Natural killer cell (primary cell): ENCODE data around the gene METTL9. TPM values are rescaled to one million over a fixed set of nuclear protein-coding genes. Genes with fewer than 3 reads are reported as not detected.

Experiments
- ATAC-seq, 3 donors: fragments of 150-1000 bp in 2 of 3; fragments of 200-7000 bp in 1 of 3; cut with Tn5 transposase; 1 replicate in 1 of 3; 2 replicates in 2 of 3; pipeline ENCODE4 v1.10.0; 2021; ENCODE audit warnings: mild to moderate bottlenecking in 2 of 3, moderate library complexity in 2 of 3
- DNase-seq, 2 donors: peaks; one replicate each; pipeline versions ENCODE4 v3.0.0 to v3.0.0-alpha.2; 2013 to 2021; ENCODE audit warnings: mixed read lengths in 1 of 2
- H3K27ac ChIP-seq: one replicate; pipeline ENCODE4 v1.5.1; 2013; ENCODE audit warnings: mild to moderate bottlenecking, low read length
- H3K27me3 ChIP-seq: one replicate; pipeline ENCODE4 v1.6.1; 2013; ENCODE audit warnings: low read length; ENCODE audit not compliant: control insufficient read depth, insufficient read depth
- H3K36me3 ChIP-seq: one replicate; pipeline ENCODE4 v1.6.1; 2013; ENCODE audit warnings: low read length; ENCODE audit not compliant: control insufficient read depth, insufficient read depth
- H3K4me1 ChIP-seq: one replicate; pipeline ENCODE4 v1.6.1; 2013; ENCODE audit warnings: low read length; ENCODE audit not compliant: control insufficient read depth, insufficient read depth
- H3K4me3 ChIP-seq: one replicate; pipeline ENCODE4 v1.5.1; 2013; ENCODE audit warnings: low read length
- H3K9me3 ChIP-seq: one replicate; pipeline ENCODE4 v1.6.1; 2013; ENCODE audit warnings: low read length; ENCODE audit not compliant: control insufficient read depth, insufficient read depth
- H3K27ac Mint-ChIP-seq, 2 donors: one replicate each; pipeline ENCODE4 v1.8.0; 2022; ENCODE audit warnings: mild to moderate bottlenecking in 2 of 2, mixed read lengths in 2 of 2, moderate library complexity in 1 of 2
- H3K27me3 Mint-ChIP-seq, 2 donors: one replicate each; pipeline ENCODE4 v1.8.0; 2022; ENCODE audit warnings: low read depth in 2 of 2, mixed read lengths in 2 of 2
- H3K36me3 Mint-ChIP-seq: one replicate; pipeline ENCODE4 v1.8.0; 2022; ENCODE audit warnings: mixed read lengths
- H3K4me1 Mint-ChIP-seq, 2 donors: one replicate each; pipeline ENCODE4 v1.8.0; 2022; ENCODE audit warnings: mixed read lengths in 2 of 2
- H3K4me3 Mint-ChIP-seq: one replicate; pipeline ENCODE4 v1.8.0; 2022; ENCODE audit warnings: mild to moderate bottlenecking, moderate library complexity, mixed read lengths
- H3K9me3 Mint-ChIP-seq, 2 donors: one replicate each; pipeline ENCODE4 v1.8.0; 2022; ENCODE audit warnings: mixed read lengths in 2 of 2
- CTCF ChIP-seq: fragments of 200-600 bp; IDR thresholded peaks from one replicate; pipeline ENCODE4 v1.8.0; 2022; ENCODE audit warnings: antibody characterized with exemption
- WGBS: methylation state at CpG from one replicate; pipeline ENCODE4 v1.1.7; 2013; ENCODE audit warnings: missing lambda C conversion rate; ENCODE audit not compliant: insufficient coverage; 5-methylcytosine and 5-hydroxymethylcytosine counted together
- intact Hi-C: fragments of 100-400 bp; cut with micrococcal nuclease; formaldehyde crosslinking; loops from one replicate; pipeline ENCODE4 v1.14.2; 2022
- total RNA-seq, 4 donors: library from RNA; stranded (reverse); fragments of 120-200 nt in 1 of 4; gene quantifications; one replicate each; pipeline versions ENCODE4 v1.2.3 to v1.2.4, GENCODE V29; 2013 to 2022

The METTL9 gene
- total RNA-seq, 3 donors from 2014 or later (not counting 1 experiment from before 2014, with no cell fraction given) = 73.1 to 110 (median 85.1) TPM

GRCh38 chr16:21618281-21618680, 18.9 kb downstream of the METTL9 start:
- no peaks in the 10 kb centered on the region for H3K9me3 Mint-ChIP-seq
- H3K4me3 Mint-ChIP-seq = no peak overlapping the region
- no peak overlapping the region for H3K4me3 ChIP-seq
- WGBS = 90% methylated on average over 4 of the region's 5 CpGs
- no peaks in the 10 kb centered on the region for H3K36me3 Mint-ChIP-seq
- H3K36me3 ChIP-seq = no peaks in the 10 kb centered on the region
- no peaks in the 10 kb centered on the region for H3K9me3 ChIP-seq
- H3K27ac Mint-ChIP-seq = no peak overlapping the region
- peaks cover 10% of the 10 kb centered on the region for H3K4me1 ChIP-seq
- ATAC-seq = no peak
- intact Hi-C loops = no loop called here
- peaks cover 30 to 36% of the 10 kb centered on the region in 2 donors for H3K4me1 Mint-ChIP-seq
- no peaks in the 10 kb centered on the region for H3K27me3 ChIP-seq
- DNase-seq = no peak
- no peak for TF ChIP-seq CTCF
- H3K27me3 Mint-ChIP-seq = no peaks in the 10 kb centered on the region
- no peak overlapping the region for H3K27ac ChIP-seq

- Histone ChIP-seq H3K27me3 (no peaks in the 10 kb centered on the region), H3K4me3 (no peak overlapping the region), H3K36me3 (peaks cover 2% of the 10 kb centered on the region), H3K9me3 (no peaks in the 10 kb centered on the region), H3K27ac (no peak overlapping the region), H3K4me1 (peaks cover 10% of the 10 kb centered on the region)
- Mint-ChIP-seq H3K4me1 (peaks cover 22 to 29% of the 10 kb centered on the region in 2 donors), H3K27me3 (no peaks in the 10 kb centered on the region), H3K36me3 (no peaks in the 10 kb centered on the region), H3K9me3 (no peaks in the 10 kb centered on the region), H3K27ac (no peak overlapping the region), H3K4me3 (no peak overlapping the region)
- 95% methylated on average over 4 of the region's 4 CpGs for WGBS
- no peak for TF ChIP-seq CTCF
- DNase-seq (no peak), ATAC-seq (no peak)
- intact Hi-C loops = no loop called here
Measured at GRCh38 chr16:21619765-21620425, 20.5 kb downstream of the METTL9 start.

DNA sequence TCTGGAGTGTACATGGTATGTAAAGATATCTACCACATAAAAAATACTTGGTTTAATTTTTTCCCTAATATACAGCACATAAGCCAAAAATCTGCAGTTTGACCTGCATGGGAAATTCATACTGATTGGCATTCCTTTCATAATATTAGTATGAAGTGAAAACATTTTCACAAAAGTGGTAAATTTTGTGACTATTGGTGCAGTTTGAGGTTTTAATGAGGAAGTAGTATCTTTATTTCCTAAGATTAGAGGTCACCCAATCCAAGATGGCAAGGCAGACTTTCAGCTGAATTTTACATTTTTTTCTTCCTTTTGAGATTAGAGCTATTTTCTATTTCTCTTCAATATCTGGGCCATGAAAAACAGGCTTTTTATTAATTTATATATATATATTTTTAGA, 21.2 kb downstream of the METTL9 start:
- no peak overlapping the region for H3K27ac Mint-ChIP-seq
- H3K4me1 ChIP-seq = peaks cover 10% of the 10 kb centered on the region
- no peak for TF ChIP-seq CTCF
- intact Hi-C loops = no loop called here
- H3K9me3 ChIP-seq = no peaks in the 10 kb centered on the region
- H3K27ac ChIP-seq = no peak overlapping the region
- H3K4me3 ChIP-seq = no peak overlapping the region
- H3K27me3 Mint-ChIP-seq = no peaks in the 10 kb centered on the region
- peaks cover 9% of the 10 kb centered on the region for H3K36me3 ChIP-seq
- peaks cover 18 to 33% of the 10 kb centered on the region in 2 donors for H3K4me1 Mint-ChIP-seq
- no peaks in the 10 kb centered on the region for H3K27me3 ChIP-seq
- H3K9me3 Mint-ChIP-seq = no peaks in the 10 kb centered on the region
- H3K4me3 Mint-ChIP-seq = no peak overlapping the region
- ATAC-seq (no peak), DNase-seq (no peak)
- H3K36me3 Mint-ChIP-seq = no peaks in the 10 kb centered on the region

- ATAC-seq = no peak
- peaks cover 14% of the 10 kb centered on the region for H3K36me3 ChIP-seq
- peaks cover 14 to 31% of the 10 kb centered on the region in 2 donors for H3K4me1 Mint-ChIP-seq
- H3K27me3 ChIP-seq = no peaks in the 10 kb centered on the region
- H3K36me3 Mint-ChIP-seq = peaks cover 13% of the 10 kb centered on the region
- peaks cover 17% of the 10 kb centered on the region for H3K4me1 ChIP-seq
- H3K9me3 Mint-ChIP-seq = no peaks in the 10 kb centered on the region
- no peaks in the 10 kb centered on the region for H3K9me3 ChIP-seq
- WGBS = 100% methylated on average over 1 of the region's 1 CpG
- no peak overlapping the region for H3K27ac Mint-ChIP-seq
- no peak for DNase-seq
- intact Hi-C loops = no loop called here
- no peak overlapping the region for H3K4me3 Mint-ChIP-seq
- no peaks in the 10 kb centered on the region for H3K27me3 Mint-ChIP-seq
- H3K27ac ChIP-seq = no peak overlapping the region
- no peak overlapping the region for H3K4me3 ChIP-seq
- TF ChIP-seq CTCF = no peak
Measured at GRCh38 chr16:21622545-21622944, 23.2 kb downstream of the METTL9 start.
